T-helper 2 cell treated with Interferon-gamma antibody and Interleukin-4, amounts not matched to agents 5 μg/mL and 100 μg/mL, for 36 hours (primary cell): ENCODE results near the gene VWA8.

Source experiments
- DNase-seq: peaks from one replicate; pipeline ENCODE4 v3.0.0; 2021; ENCODE audit warnings: low spot score
- H3K27ac Mint-ChIP-seq: one replicate; pipeline ENCODE4 v1.8.0; 2021; ENCODE audit warnings: mild to moderate bottlenecking, mixed read lengths
- H3K27me3 Mint-ChIP-seq: one replicate; pipeline ENCODE4 v1.8.0; 2021; ENCODE audit warnings: low read depth, mixed read lengths
- H3K36me3 Mint-ChIP-seq: one replicate; pipeline ENCODE4 v1.8.0; 2021; ENCODE audit warnings: low read depth, mixed read lengths
- H3K4me1 Mint-ChIP-seq: one replicate; pipeline ENCODE4 v1.8.0; 2021; ENCODE audit warnings: low read depth, mixed read lengths
- H3K4me3 Mint-ChIP-seq: one replicate; pipeline ENCODE4 v1.8.0; 2022; ENCODE audit warnings: mild to moderate bottlenecking, moderate library complexity, mixed read lengths
- H3K9me3 Mint-ChIP-seq: one replicate; pipeline ENCODE4 v1.8.0; 2021; ENCODE audit warnings: mixed read lengths

Gene VWA8

GRCh38 chr13:41608111-41608838, 352.6 kb downstream of the VWA8 start:
- no peak for DNase-seq
- Mint-ChIP-seq H3K36me3 (peaks cover 13% of the 10 kb centered on the region), H3K27ac (no peak overlapping the region)

GRCh38 chr13:41606646-41607045, 354.3 kb downstream of the VWA8 start:
- no peak for DNase-seq
- no peaks in the 10 kb centered on the region for H3K27me3 Mint-ChIP-seq
- no peaks in the 10 kb centered on the region for H3K4me1 Mint-ChIP-seq
- H3K36me3 Mint-ChIP-seq: peaks cover 13% of the 10 kb centered on the region
- no peak overlapping the region for H3K4me3 Mint-ChIP-seq
- no peaks in the 10 kb centered on the region for H3K9me3 Mint-ChIP-seq
- H3K27ac Mint-ChIP-seq: no peak overlapping the region

More at GRCh38 chr13:41608111-41608838, 352.6 kb downstream of the VWA8 start:
- Mint-ChIP-seq H3K4me1 (no peaks in the 10 kb centered on the region), H3K27me3 (no peaks in the 10 kb centered on the region), H3K9me3 (no peaks in the 10 kb centered on the region), H3K4me3 (no peak overlapping the region)

GRCh38 chr13:41605319-41606285, 355.3 kb downstream of the VWA8 start:
- H3K27me3 Mint-ChIP-seq: no peaks in the 10 kb centered on the region
- no peak overlapping the region for H3K27ac Mint-ChIP-seq
- H3K9me3 Mint-ChIP-seq: no peaks in the 10 kb centered on the region
- H3K36me3 Mint-ChIP-seq: peaks cover 10% of the 10 kb centered on the region
- H3K4me3 Mint-ChIP-seq: no peak overlapping the region
- no peak for DNase-seq
- no peaks in the 10 kb centered on the region for H3K4me1 Mint-ChIP-seq

GRCh38 chr13:41603917-41604316, 357.0 kb downstream of the VWA8 start:
- Mint-ChIP-seq H3K36me3 (peaks cover 12% of the 10 kb centered on the region), H3K27me3 (no peaks in the 10 kb centered on the region), H3K27ac (no peak overlapping the region), H3K9me3 (no peaks in the 10 kb centered on the region), H3K4me1 (no peaks in the 10 kb centered on the region), H3K4me3 (no peak overlapping the region)
- no peak for DNase-seq

GRCh38 chr13:41601718-41602445, 359.0 kb downstream of the VWA8 start:
- Mint-ChIP-seq H3K4me1 (no peaks in the 10 kb centered on the region), H3K27ac (no peak overlapping the region), H3K9me3 (no peaks in the 10 kb centered on the region), H3K27me3 (no peaks in the 10 kb centered on the region), H3K4me3 (no peak overlapping the region), H3K36me3 (peaks cover 10% of the 10 kb centered on the region)
- DNase-seq: no peak

- H3K36me3 Mint-ChIP-seq: peaks cover 7% of the 10 kb centered on the region
- no peak overlapping the region for H3K27ac Mint-ChIP-seq
- H3K9me3 Mint-ChIP-seq: no peaks in the 10 kb centered on the region
- no peak for DNase-seq
- H3K4me1 Mint-ChIP-seq: peaks cover 8% of the 10 kb centered on the region
- H3K4me3 Mint-ChIP-seq: no peak overlapping the region
- no peaks in the 10 kb centered on the region for H3K27me3 Mint-ChIP-seq
These were observed 361.3 kb downstream of the VWA8 start for GRCh38 chr13:41599619-41600018.

- no peaks in the 10 kb centered on the region for H3K27me3 Mint-ChIP-seq
- DNase-seq: no peak
- no peak overlapping the region for H3K4me3 Mint-ChIP-seq
- no peak overlapping the region for H3K27ac Mint-ChIP-seq
- peaks cover 4% of the 10 kb centered on the region for H3K36me3 Mint-ChIP-seq
- peaks cover 8% of the 10 kb centered on the region for H3K4me1 Mint-ChIP-seq
- H3K9me3 Mint-ChIP-seq: no peaks in the 10 kb centered on the region
These were observed 363.4 kb downstream of the VWA8 start for GRCh38 chr13:41597348-41598041.

- DNase-seq: no peak
- H3K27ac Mint-ChIP-seq: no peak overlapping the region
- no peak overlapping the region for H3K4me3 Mint-ChIP-seq
- peaks cover 5% of the 10 kb centered on the region for H3K36me3 Mint-ChIP-seq
- no peaks in the 10 kb centered on the region for H3K9me3 Mint-ChIP-seq
- H3K4me1 Mint-ChIP-seq: peaks cover 8% of the 10 kb centered on the region
- no peaks in the 10 kb centered on the region for H3K27me3 Mint-ChIP-seq
These were observed 364.7 kb downstream of the VWA8 start for GRCh38 chr13:41596190-41596589.

- DNase-seq: no peak
- H3K36me3 Mint-ChIP-seq: peaks cover 7% of the 10 kb centered on the region
- H3K4me3 Mint-ChIP-seq: no peak overlapping the region
These were observed 365.6 kb downstream of the VWA8 start for GRCh38 chr13:41595298-41595697.

GRCh38 chr13:41590643-41591042, 370.3 kb downstream of the VWA8 start:
- Mint-ChIP-seq H3K27me3 (no peaks in the 10 kb centered on the region), H3K36me3 (peaks cover 13% of the 10 kb centered on the region), H3K27ac (no peak overlapping the region), H3K4me1 (peaks cover 8% of the 10 kb centered on the region), H3K4me3 (no peak overlapping the region), H3K9me3 (no peaks in the 10 kb centered on the region)
- no peak for DNase-seq

More at GRCh38 chr13:41595298-41595697, 365.6 kb downstream of the VWA8 start:
- Mint-ChIP-seq H3K4me1 (peaks cover 8% of the 10 kb centered on the region), H3K9me3 (no peaks in the 10 kb centered on the region), H3K27me3 (no peaks in the 10 kb centered on the region), H3K27ac (no peak overlapping the region)

GRCh38 chr13:41590122-41590521, 370.8 kb downstream of the VWA8 start:
- DNase-seq: no peak
- H3K9me3 Mint-ChIP-seq: no peaks in the 10 kb centered on the region
- H3K27ac Mint-ChIP-seq: no peak overlapping the region
- no peak overlapping the region for H3K4me3 Mint-ChIP-seq
- peaks cover 8% of the 10 kb centered on the region for H3K4me1 Mint-ChIP-seq
- H3K27me3 Mint-ChIP-seq: no peaks in the 10 kb centered on the region
- peaks cover 13% of the 10 kb centered on the region for H3K36me3 Mint-ChIP-seq

GRCh38 chr13:41589434-41589833, 371.5 kb downstream of the VWA8 start:
- no peak overlapping the region for H3K4me3 Mint-ChIP-seq
- no peaks in the 10 kb centered on the region for H3K27me3 Mint-ChIP-seq
- H3K4me1 Mint-ChIP-seq: peaks cover 8% of the 10 kb centered on the region
- peak overlapping the region; percentile 15 for H3K27ac Mint-ChIP-seq
- DNase-seq: no peak
- no peaks in the 10 kb centered on the region for H3K9me3 Mint-ChIP-seq
- H3K36me3 Mint-ChIP-seq: peaks cover 13% of the 10 kb centered on the region

- DNase-seq: peak; percentile 46
- H3K36me3 Mint-ChIP-seq: peaks cover 13% of the 10 kb centered on the region
These were observed 372.0 kb downstream of the VWA8 start for GRCh38 chr13:41588899-41589298.

More at GRCh38 chr13:41588899-41589298, 372.0 kb downstream of the VWA8 start:
- Mint-ChIP-seq H3K27ac (peak overlapping the region; percentile 15), H3K4me1 (peaks cover 8% of the 10 kb centered on the region), H3K9me3 (no peaks in the 10 kb centered on the region), H3K27me3 (no peaks in the 10 kb centered on the region), H3K4me3 (no peak overlapping the region)
